Mesothelial cell of epicardium (in vitro differentiated cells): Measurements from ENCODE around the gene WDR70. TPM values are rescaled to one million over a fixed set of nuclear protein-coding genes. Genes with fewer than 3 reads are reported as not detected.

Source experiments
- DNase-seq, 2 experiments: peaks; one replicate each; pipeline ENCODE4 v3.0.0; 2021; ENCODE audit warnings: low spot score in 2 of 2; ENCODE audit not compliant: unreplicated experiment in 2 of 2
- H3K27ac Mint-ChIP-seq: 2 replicates; pipeline ENCODE4 v1.8.0; 2021; ENCODE audit warnings: mixed read lengths
- H3K27me3 Mint-ChIP-seq: 2 replicates; pipeline ENCODE4 v1.8.0; 2021; ENCODE audit warnings: low read depth, mixed read lengths
- H3K36me3 Mint-ChIP-seq: 2 replicates; pipeline ENCODE4 v1.8.0; 2021; ENCODE audit warnings: mixed read lengths
- H3K4me1 Mint-ChIP-seq: 2 replicates; pipeline ENCODE4 v1.8.0; 2021; ENCODE audit warnings: mixed read lengths
- H3K4me3 Mint-ChIP-seq: 2 replicates; pipeline ENCODE4 v1.8.0; 2021; ENCODE audit warnings: mild to moderate bottlenecking, moderate library complexity, mixed read lengths
- H3K9me3 Mint-ChIP-seq: 2 replicates; pipeline ENCODE4 v1.8.0; 2021; ENCODE audit warnings: mixed read lengths
- CTCF ChIP-seq: fragments of 200-600 bp; sonication (generic); IDR thresholded peaks from one replicate; pipeline ENCODE4 v1.5.0; 2021; ENCODE audit warnings: antibody characterized with exemption; ENCODE audit not compliant: unreplicated experiment
- total RNA-seq: library from RNA; stranded (reverse); gene quantifications from 3 replicates; pipeline ENCODE4 v1.2.1, GENCODE V29; 2021

WDR70 gene
- total RNA-seq, 1 donor from 2014 or later: 47.8 TPM

- Mint-ChIP-seq H3K27ac (no peak overlapping the region), H3K36me3 (peaks cover 6% of the 10 kb centered on the region), H3K27me3 (peaks cover 2% of the 10 kb centered on the region), H3K4me3 (no peak overlapping the region), H3K4me1 (peaks cover 6% of the 10 kb centered on the region), H3K9me3 (no peaks in the 10 kb centered on the region)
- no peak for TF ChIP-seq CTCF
- DNase-seq: no peak
These were observed 329.9 kb downstream of the WDR70 start for GRCh38 chr5:37709020-37709419.

GRCh38 chr5:37710965-37711364 lies 331.8 kb downstream of the WDR70 start:
- H3K27me3 Mint-ChIP-seq: peaks cover 10% of the 10 kb centered on the region
- TF ChIP-seq CTCF: no peak
- H3K4me1 Mint-ChIP-seq: peaks cover 20% of the 10 kb centered on the region
- no peak for DNase-seq
- H3K36me3 Mint-ChIP-seq: peaks cover 6% of the 10 kb centered on the region
- no peaks in the 10 kb centered on the region for H3K9me3 Mint-ChIP-seq
- H3K27ac Mint-ChIP-seq: no peak overlapping the region
- H3K4me3 Mint-ChIP-seq: no peak overlapping the region

- Mint-ChIP-seq H3K36me3 (peaks cover 2% of the 10 kb centered on the region), H3K4me1 (peaks cover 34% of the 10 kb centered on the region), H3K27me3 (peaks cover 16% of the 10 kb centered on the region), H3K27ac (no peak overlapping the region), H3K4me3 (no peak overlapping the region), H3K9me3 (no peaks in the 10 kb centered on the region)
- no peak for DNase-seq
- no peak for TF ChIP-seq CTCF
These were observed 333.6 kb downstream of the WDR70 start for GRCh38 chr5:37712750-37713149.

GRCh38 chr5:37714756-37715155 lies 335.6 kb downstream of the WDR70 start:
- H3K9me3 Mint-ChIP-seq: no peaks in the 10 kb centered on the region
- no peak for TF ChIP-seq CTCF
- H3K36me3 Mint-ChIP-seq: peaks cover 2% of the 10 kb centered on the region
- DNase-seq: no peak
- no peak overlapping the region for H3K27ac Mint-ChIP-seq
- peaks cover 16% of the 10 kb centered on the region for H3K27me3 Mint-ChIP-seq
- no peak overlapping the region for H3K4me3 Mint-ChIP-seq
- H3K4me1 Mint-ChIP-seq: peaks cover 47% of the 10 kb centered on the region

GRCh38 chr5:37715361-37715760 lies 336.2 kb downstream of the WDR70 start:
- peaks cover 17% of the 10 kb centered on the region for H3K27me3 Mint-ChIP-seq
- H3K9me3 Mint-ChIP-seq: no peaks in the 10 kb centered on the region
- DNase-seq: no peak
- H3K27ac Mint-ChIP-seq: no peak overlapping the region
- H3K4me1 Mint-ChIP-seq: peaks cover 51% of the 10 kb centered on the region
- no peaks in the 10 kb centered on the region for H3K36me3 Mint-ChIP-seq
- no peak overlapping the region for H3K4me3 Mint-ChIP-seq
- no peak for TF ChIP-seq CTCF

- no peak overlapping the region for H3K4me3 Mint-ChIP-seq
- no peaks in the 10 kb centered on the region for H3K36me3 Mint-ChIP-seq
- no peaks in the 10 kb centered on the region for H3K9me3 Mint-ChIP-seq
- TF ChIP-seq CTCF: no peak
- H3K27me3 Mint-ChIP-seq: peaks cover 18% of the 10 kb centered on the region
- DNase-seq: no peak
- no peak overlapping the region for H3K27ac Mint-ChIP-seq
- H3K4me1 Mint-ChIP-seq: peaks cover 55% of the 10 kb centered on the region
These were observed 336.9 kb downstream of the WDR70 start for GRCh38 chr5:37715992-37716391.
